GM13977 (cell line): ENCODE results near the gene PHLDB2.

Experiments used
- DNase-seq: peaks from one replicate; pipeline ENCODE4 v3.0.0; 2012; ENCODE audit warnings: low spot score
- CTCF ChIP-seq: IDR thresholded peaks from 2 replicates; pipeline ENCODE4 v1.5.1; 2012; ENCODE audit warnings: mild to moderate bottlenecking, control low read depth; ENCODE audit not compliant: insufficient read depth; ENCODE audit errors: extremely low read depth, missing control alignments
- in situ Hi-C: fragments of 300-500 bp; cut with MboI; formaldehyde crosslinking; loops from one replicate; pipeline ENCODE4 v1.12.0; 2022; ENCODE audit warnings: low sequenced_read_pairs, low pct_unique_long_range_greater_than_20kb, mixed read lengths, inconsistent platforms; ENCODE audit not compliant: unreplicated experiment

PHLDB2 gene

GRCh38 chr3:112007633-112008032 lies 148.6 kb downstream of the PHLDB2 start:
- no peak for TF ChIP-seq CTCF
- in situ Hi-C loops, result no loop called here
- no peak for DNase-seq

GRCh38 chr3:112009670-112010069 lies 150.6 kb downstream of the PHLDB2 start:
- DNase-seq, result no peak
- no peak for TF ChIP-seq CTCF
- in situ Hi-C loops, result no loop called here

- no peak for DNase-seq
- no peak for TF ChIP-seq CTCF
- in situ Hi-C loops, result no loop called here
Measured at GRCh38 chr3:112010636-112011035, 151.6 kb downstream of the PHLDB2 start.

GRCh38 chr3:112011376-112011940 lies 152.4 kb downstream of the PHLDB2 start:
- no peak for DNase-seq
- in situ Hi-C loops, result no loop called here
- no peak for TF ChIP-seq CTCF

GRCh38 chr3:112012205-112012992 lies 153.3 kb downstream of the PHLDB2 start:
- in situ Hi-C loops, result no loop called here
- TF ChIP-seq CTCF, result no peak
- no peak for DNase-seq

GRCh38 chr3:112013058-112013783 lies 154.2 kb downstream of the PHLDB2 start:
- in situ Hi-C loops, result no loop called here
- DNase-seq, result peak; percentile 53
- peak; percentile 80 for TF ChIP-seq CTCF
